Measurements from ENCODE around the gene MEAK7.

- no peak for TF ChIP-seq POLR2AphosphoS5 (IDR thresholded peaks at IDR 0.05; ENCODE audit: insufficient read depth in 1 of 2, low read depth in 1 of 2)
- TF ChIP-seq, protein P1, sequence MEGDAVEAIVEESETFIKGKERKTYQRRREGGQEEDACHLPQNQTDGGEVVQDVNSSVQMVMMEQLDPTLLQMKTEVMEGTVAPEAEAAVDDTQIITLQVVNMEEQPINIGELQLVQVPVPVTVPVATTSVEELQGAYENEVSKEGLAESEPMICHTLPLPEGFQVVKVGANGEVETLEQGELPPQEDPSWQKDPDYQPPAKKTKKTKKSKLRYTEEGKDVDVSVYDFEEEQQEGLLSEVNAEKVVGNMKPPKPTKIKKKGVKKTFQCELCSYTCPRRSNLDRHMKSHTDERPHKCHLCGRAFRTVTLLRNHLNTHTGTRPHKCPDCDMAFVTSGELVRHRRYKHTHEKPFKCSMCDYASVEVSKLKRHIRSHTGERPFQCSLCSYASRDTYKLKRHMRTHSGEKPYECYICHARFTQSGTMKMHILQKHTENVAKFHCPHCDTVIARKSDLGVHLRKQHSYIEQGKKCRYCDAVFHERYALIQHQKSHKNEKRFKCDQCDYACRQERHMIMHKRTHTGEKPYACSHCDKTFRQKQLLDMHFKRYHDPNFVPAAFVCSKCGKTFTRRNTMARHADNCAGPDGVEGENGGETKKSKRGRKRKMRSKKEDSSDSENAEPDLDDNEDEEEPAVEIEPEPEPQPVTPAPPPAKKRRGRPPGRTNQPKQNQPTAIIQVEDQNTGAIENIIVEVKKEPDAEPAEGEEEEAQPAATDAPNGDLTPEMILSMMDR (IDR thresholded peaks at IDR 0.05): no peak
Observed at GRCh38 chr16:84485255-84486010, 19.0 kb downstream of the MEAK7 start.
